Hepatocyte (in vitro differentiated cells): ENCODE data around the gene IGSF23. TPM values are rescaled to one million over a fixed set of nuclear protein-coding genes. Genes with fewer than 3 reads are reported as not detected.

Experiments
- DNase-seq: peaks from one replicate; pipeline ENCODE4 v3.0.0-alpha.2; 2016; ENCODE audit warnings: low spot score
- H2AFZ ChIP-seq: fragments of 200-600 bp; sonication (generic); 2 replicates; pipeline ENCODE4 v1.6.0; 2016; ENCODE audit warnings: antibody characterized with exemption, mild to moderate bottlenecking
- H3K27ac ChIP-seq: fragments of 200-600 bp; sonication (generic); 2 replicates; pipeline ENCODE4 v1.5.1; 2016; ENCODE audit warnings: mild to moderate bottlenecking
- H3K27me3 ChIP-seq: fragments of 200-600 bp; sonication (generic); 2 replicates; pipeline ENCODE4 v1.6.1; 2016
- H3K36me3 ChIP-seq: fragments of 200-600 bp; sonication (generic); replicated peaks from 2 replicates; pipeline ENCODE4 v1.5.1; 2016; ENCODE audit warnings: low read depth; ENCODE audit not compliant: insufficient read depth
- H3K4me1 ChIP-seq: fragments of 200-600 bp; sonication (generic); 2 replicates; pipeline ENCODE4 v1.5.1; 2016; ENCODE audit warnings: mild to moderate bottlenecking, moderate library complexity; ENCODE audit not compliant: insufficient read depth
- H3K4me2 ChIP-seq: fragments of 200-600 bp; sonication (generic); 2 replicates; pipeline ENCODE4 v1.6.0; 2016
- H3K4me3 ChIP-seq: fragments of 200-600 bp; sonication (generic); 2 replicates; pipeline ENCODE4 v1.5.1; 2016; ENCODE audit warnings: mild to moderate bottlenecking
- H3K79me2 ChIP-seq: fragments of 200-600 bp; sonication (generic); 2 replicates; pipeline ENCODE4 v1.6.0; 2017; ENCODE audit warnings: mild to moderate bottlenecking
- H3K9me2 ChIP-seq: fragments of 200-600 bp; sonication (generic); replicated peaks from 2 replicates; pipeline ENCODE4 v1.6.0; 2017; ENCODE audit warnings: mild to moderate bottlenecking; ENCODE audit not compliant: insufficient read depth
- H3K9me3 ChIP-seq: fragments of 200-600 bp; sonication (generic); 2 replicates; pipeline ENCODE4 v1.5.1; 2016; ENCODE audit warnings: low read depth, mild to moderate bottlenecking
- H4K20me1 ChIP-seq: fragments of 200-600 bp; sonication (generic); 2 replicates; pipeline ENCODE4 v1.6.0; 2016; ENCODE audit warnings: mild to moderate bottlenecking; ENCODE audit not compliant: insufficient read depth, poor library complexity, severe bottlenecking
- CTCF ChIP-seq: fragments of 200-600 bp; sonication (generic); IDR thresholded peaks from 2 replicates; pipeline ENCODE4 v1.5.1; 2016; ENCODE audit warnings: antibody characterized with exemption, mild to moderate bottlenecking; ENCODE audit not compliant: poor library complexity
- EZH2 ChIP-seq: fragments of 200-600 bp; sonication (generic); IDR thresholded peaks from 2 replicates; pipeline ENCODE4 v1.6.1; 2016; ENCODE audit warnings: antibody characterized with exemption, mild to moderate bottlenecking, borderline replicate concordance
- EZH2phosphoT487 ChIP-seq: fragments of 200-600 bp; sonication (generic); IDR thresholded peaks from one replicate; pipeline ENCODE4 v1.6.1; 2018; ENCODE audit warnings: antibody characterized with exemption, mild to moderate bottlenecking, low read depth, moderate library complexity; ENCODE audit not compliant: unreplicated experiment, severe bottlenecking
- WGBS: methylation state at CpG from one replicate; pipeline ENCODE4 v1.1.6; 2016; ENCODE audit warnings: low lambda C conversion rate; ENCODE audit errors: missing lambda C conversion rate; 5-methylcytosine and 5-hydroxymethylcytosine counted together
- polyA plus RNA-seq: library from polyadenylated mRNA; unstranded; fragments of >200 nt; fragmentation: Nextera tagmentation; extraction: Ambion mirVana; gene quantifications from 2 replicates; pipeline ENCODE4 v1.2.1, GENCODE V29; 2016
- total RNA-seq: library from RNA; depleted of rRNA; stranded (reverse); fragments of >200 nt; gene quantifications from 2 replicates; pipeline ENCODE4 v1.2.3, GENCODE V29; 2014

IGSF23 gene
- total and polyA plus RNA-seq, 2 experiments from 2014 or later, result 2.1 to 3.8 TPM

GRCh38 chr19:44574186-44574950 is 39.0 kb upstream of the IGSF23 start:
- DNase-seq, result no peak
- TF ChIP-seq CTCF (no peak), EZH2phosphoT487 (no peak), EZH2 (no peak)
- WGBS, result 81% methylated on average over 8 of the region's 8 CpGs

GRCh38 chr19:44575116-44575700 is 38.2 kb upstream of the IGSF23 start:
- H3K4me1 ChIP-seq, result peaks cover 6% of the 10 kb centered on the region
- no peaks in the 10 kb centered on the region for H3K9me3 ChIP-seq
- DNase-seq, result no peak
- no peak overlapping the region for H3K4me2 ChIP-seq
- H2AFZ ChIP-seq, result no peak overlapping the region
- H3K79me2 ChIP-seq, result no peaks in the 10 kb centered on the region
- H3K27ac ChIP-seq, result no peak overlapping the region
- WGBS, result 83% methylated on average over 11 of the region's 11 CpGs
- H3K27me3 ChIP-seq, result no peaks in the 10 kb centered on the region
- H3K36me3 ChIP-seq, result no peaks in the 10 kb centered on the region
- TF ChIP-seq EZH2, result no peak
- no peak for TF ChIP-seq CTCF
- no peak for TF ChIP-seq EZH2phosphoT487
- no peaks in the 10 kb centered on the region for H4K20me1 ChIP-seq
- H3K9me2 ChIP-seq, result no peaks in the 10 kb centered on the region
- H3K4me3 ChIP-seq, result no peak overlapping the region

More at GRCh38 chr19:44574186-44574950, 39.0 kb upstream of the IGSF23 start:
- Histone ChIP-seq H3K27me3 (no peaks in the 10 kb centered on the region), H3K79me2 (no peaks in the 10 kb centered on the region), H2AFZ (no peak overlapping the region), H3K4me2 (no peak overlapping the region), H3K4me1 (peaks cover 6% of the 10 kb centered on the region), H3K9me3 (no peaks in the 10 kb centered on the region), H3K27ac (no peak overlapping the region), H3K4me3 (no peak overlapping the region), H3K9me2 (no peaks in the 10 kb centered on the region), H3K36me3 (no peaks in the 10 kb centered on the region), H4K20me1 (no peaks in the 10 kb centered on the region)

DNA sequence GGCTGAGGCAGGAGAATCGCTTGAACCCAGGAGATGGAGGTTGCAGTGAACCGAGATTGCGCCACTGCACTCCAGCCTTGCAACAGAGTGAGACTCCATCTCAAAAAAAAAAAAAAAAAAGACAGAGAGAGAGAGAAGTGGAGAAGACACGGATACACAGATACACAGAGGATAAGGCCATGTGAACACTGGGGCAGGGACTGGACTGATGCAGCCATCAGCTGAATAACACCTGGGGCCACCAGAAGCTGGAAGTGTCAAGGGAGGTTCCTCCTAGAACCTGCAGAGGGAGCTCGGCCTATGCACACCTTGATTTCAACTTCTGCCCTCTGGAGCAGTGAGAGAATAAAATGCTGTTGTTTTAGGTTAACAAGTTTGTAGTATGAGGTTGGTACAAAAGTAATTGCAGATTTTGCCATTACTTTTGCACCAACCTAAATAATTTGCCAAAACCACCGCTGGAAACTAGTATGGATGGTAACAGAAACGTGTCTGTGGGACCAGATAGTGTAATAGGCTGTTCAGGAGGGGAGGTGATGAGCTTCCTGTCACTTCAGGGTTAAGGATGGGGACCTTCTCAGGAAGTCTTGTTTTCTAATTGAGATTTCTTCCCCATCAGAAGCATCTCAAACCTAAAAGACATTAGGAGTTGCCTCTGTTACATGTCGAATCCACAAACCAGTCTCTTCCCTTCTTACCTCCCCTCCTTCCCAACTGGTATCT is 36.4 kb upstream of the IGSF23 start:
- Histone ChIP-seq H2AFZ (no peak overlapping the region), H3K27me3 (no peaks in the 10 kb centered on the region), H3K9me3 (no peaks in the 10 kb centered on the region), H4K20me1 (no peaks in the 10 kb centered on the region), H3K4me1 (no peaks in the 10 kb centered on the region), H3K4me2 (no peak overlapping the region), H3K9me2 (no peaks in the 10 kb centered on the region), H3K36me3 (no peaks in the 10 kb centered on the region), H3K79me2 (no peaks in the 10 kb centered on the region), H3K4me3 (no peak overlapping the region), H3K27ac (no peak overlapping the region)
- TF ChIP-seq EZH2 (no peak), CTCF (peak; percentile 53)
- peak; percentile 84 for DNase-seq
- WGBS, result 59% methylated on average over 7 of the region's 8 CpGs
